Endothelial cell of umbilical vein (primary cell): Measurements from ENCODE around the gene BCL11B. TPM values are rescaled to one million over a fixed set of nuclear protein-coding genes. Genes with fewer than 3 reads are reported as not detected.

Experiments
- BruUV-seq: library from RNA; stranded (reverse); fragments of 400-500 nt; replicated peaks from 2 replicates; lab custom pipeline; 2021; lab: Mats Ljungman, UMichigan
- CTCF ChIA-PET: fragments of 300-600, 350-600 bp; sonication (Branson Sonifier 250); formaldehyde crosslinking; loops from one replicate; lab custom pipeline; 2021; ENCODE audit warnings: antibody characterized with exemption, inconsistent platforms; lab: Charles Lee
- POLR2A ChIA-PET: fragments of 300-600, 350-600 bp; sonication (Branson Sonifier 250); formaldehyde crosslinking; loops from one replicate; lab custom pipeline; 2021; ENCODE audit warnings: antibody characterized with exemption, inconsistent platforms; lab: Charles Lee
- DNase-seq: peaks from one replicate; pipeline ENCODE4 v3.0.0-alpha.2; 2011; ENCODE audit warnings: low read depth, low spot score
- FAIRE-seq: peaks from 2 replicates; lab custom pipeline; 2011; peaks lifted over from hg19 to GRCh38; lab: Jason Lieb, UNC
- H2AFZ ChIP-seq: 2 replicates; pipeline ENCODE4 v1.6.0; 2012; ENCODE audit warnings: low read depth, low read length, control low read depth, inconsistent platforms
- H3K27ac ChIP-seq: 2 replicates; pipeline ENCODE4 v1.5.1; 2011; ENCODE audit warnings: low read depth, mild to moderate bottlenecking, control low read depth, low read length, moderate library complexity; ENCODE audit not compliant: insufficient read depth
- H3K27me3 ChIP-seq, 2 experiments: 2 replicates each; pipeline versions ENCODE4 v1.6.0 to v1.6.1; 2011; ENCODE audit warnings: low read length in 2 of 2, mixed read lengths in 1 of 2; ENCODE audit not compliant: control insufficient read depth in 2 of 2, insufficient read depth in 2 of 2
- H3K36me3 ChIP-seq, 2 experiments: 2 replicates in 1 of 2; 3 replicates in 1 of 2; pipeline ENCODE4 v1.5.1; 2011; ENCODE audit warnings: low read length in 2 of 2, mild to moderate bottlenecking in 1 of 2, moderate library complexity in 1 of 2; ENCODE audit not compliant: control insufficient read depth in 2 of 2, insufficient read depth in 2 of 2; ENCODE audit errors: extremely low read depth in 1 of 2
- H3K4me1 ChIP-seq: 3 replicates; pipeline ENCODE4 v1.5.1; 2011; ENCODE audit warnings: mild to moderate bottlenecking, low read length; ENCODE audit not compliant: control insufficient read depth, insufficient read depth; ENCODE audit errors: extremely low read depth
- H3K4me2 ChIP-seq: 2 replicates; pipeline ENCODE4 v1.6.1; 2011; ENCODE audit warnings: low read length, control low read depth, mixed read lengths; ENCODE audit not compliant: insufficient read depth
- H3K4me3 ChIP-seq, 3 experiments: fragments of 200-600 bp in 1 of 3; sonication (generic), shearing (Covaris generic) in 1 of 3; replicated peaks in 1 of 3; 2 replicates each; pipeline ENCODE4 v1.5.1; 2011 to 2016; ENCODE audit warnings: control low read depth in 3 of 3, low read length in 3 of 3, mild to moderate bottlenecking in 2 of 3, inconsistent platforms in 1 of 3, low read depth in 1 of 3, moderate library complexity in 1 of 3; ENCODE audit not compliant: insufficient read depth in 1 of 3
- H3K79me2 ChIP-seq: 2 replicates; pipeline ENCODE4 v1.6.0; 2012; ENCODE audit warnings: low read length, inconsistent platforms; ENCODE audit not compliant: control insufficient read depth, insufficient read depth
- H3K9ac ChIP-seq: replicated peaks from 2 replicates; pipeline ENCODE3; 2011; ENCODE audit warnings: low read length, control low read depth; ENCODE audit not compliant: insufficient read depth; ENCODE audit errors: extremely low read depth
- H3K9me1 ChIP-seq: replicated peaks from 3 replicates; pipeline ENCODE4 v1.6.0; 2011; ENCODE audit warnings: mild to moderate bottlenecking, low read length; ENCODE audit not compliant: control insufficient read depth, insufficient read depth; ENCODE audit errors: extremely low read depth
- H3K9me3 ChIP-seq: replicated peaks from 2 replicates; pipeline ENCODE4 v1.5.1; 2012; ENCODE audit warnings: low read length, inconsistent platforms; ENCODE audit not compliant: control insufficient read depth, insufficient read depth
- H4K20me1 ChIP-seq: replicated peaks from 2 replicates; pipeline ENCODE3; 2011; ENCODE audit warnings: mild to moderate bottlenecking, low read length; ENCODE audit not compliant: control insufficient read depth, insufficient read depth; ENCODE audit errors: extremely low read depth
- CTCF ChIP-seq, 2 donors: IDR thresholded peaks; 1 replicate in 1 of 2; 2 replicates in 1 of 2; pipeline ENCODE4 v1.5.1; 2011; ENCODE audit warnings: low read length in 2 of 2, mild to moderate bottlenecking in 2 of 2, moderate library complexity in 2 of 2, control low read depth in 1 of 2, inconsistent platforms in 1 of 2, low read depth in 1 of 2; ENCODE audit not compliant: insufficient read depth in 1 of 2; ENCODE audit errors: extremely low read depth in 1 of 2
- EZH2 ChIP-seq: IDR thresholded peaks from 2 replicates; pipeline ENCODE4 v1.6.1; 2012; ENCODE audit warnings: borderline replicate concordance, low read depth, mild to moderate bottlenecking, moderate library complexity, low read length, inconsistent platforms; ENCODE audit not compliant: severe bottlenecking
- FOS ChIP-seq: IDR thresholded peaks from 2 replicates; pipeline ENCODE4 v1.6.1; 2011; ENCODE audit warnings: mild to moderate bottlenecking, low read length, moderate library complexity, borderline replicate concordance; ENCODE audit not compliant: insufficient read depth
- GATA2 ChIP-seq: IDR thresholded peaks from 2 replicates; pipeline ENCODE4 v1.7.0; 2011; ENCODE audit warnings: low read depth, mild to moderate bottlenecking, moderate library complexity, mixed read lengths, low read length; ENCODE audit not compliant: insufficient read length, insufficient read depth
- JUN ChIP-seq: IDR thresholded peaks from 2 replicates; pipeline ENCODE4 v1.6.1; 2011; ENCODE audit warnings: borderline replicate concordance, low read depth; ENCODE audit not compliant: insufficient read length, insufficient read depth
- MYC ChIP-seq: IDR thresholded peaks from one replicate; pipeline ENCODE4 v1.6.1; 2011; ENCODE audit warnings: mild to moderate bottlenecking, low read depth, low read length
- POLR2A ChIP-seq: IDR thresholded peaks from 2 replicates; pipeline ENCODE4 v1.6.1; 2012; ENCODE audit warnings: low read depth, mild to moderate bottlenecking, control low read depth, low read length
- POLR2AphosphoS5 ChIP-seq: IDR thresholded peaks from 2 replicates; pipeline ENCODE4 v1.6.1; 2012; ENCODE audit warnings: low read depth, mild to moderate bottlenecking, control low read depth, low read length, moderate library complexity; ENCODE audit not compliant: insufficient read depth
- dilution Hi-C: fragments of 300-500 bp; cut with MboI; formaldehyde crosslinking; loops from one replicate; pipeline ENCODE4 v1.15.0; 2019; ENCODE audit warnings: low sequenced_read_pairs; ENCODE audit not compliant: extremely low pct_ligation_motif_present
- intact Hi-C: fragments of 100-400 bp; cut with micrococcal nuclease; formaldehyde crosslinking; loops from one replicate; pipeline ENCODE4 v1.10.0; 2022
- polyA plus RNA-seq, 4 experiments: library from polyadenylated mRNA; depleted of rRNA in 3 of 4; stranded (reverse) in 3 of 4; unstranded in 1 of 4; fragments of >200 nt; gene quantifications; 2 replicates each; pipeline versions ENCODE4 v1.2.1 to v1.2.3, GENCODE V29; 2011 to 2012; ENCODE audit warnings: missing spikeins in 1 of 4
- total RNA-seq: library from RNA; stranded (reverse); gene quantifications from 2 replicates; pipeline ENCODE4 v1.2.3, GENCODE V29; 2021
- TF ChIP-seq, protein P1 (sequence below): IDR thresholded peaks from 2 replicates; pipeline ENCODE4 v1.6.1; 2011; ENCODE audit not compliant: insufficient read depth, insufficient read length

The BCL11B gene
- total and polyA plus RNA-seq, 2 donors (not counting 3 experiments of a cell fraction or from before 2014, with no cell fraction given), result 0.03 to 0.07 TPM

- no peak for FAIRE-seq
- dilution Hi-C loops, result no loop called here
- Histone ChIP-seq H3K4me2 (no peak overlapping the region), H3K36me3 (no peaks in the 10 kb centered on the region), H3K79me2 (no peaks in the 10 kb centered on the region), H3K9ac (no peak overlapping the region), H2AFZ (no peak overlapping the region), H4K20me1 (no peaks in the 10 kb centered on the region), H3K9me3 (no peaks in the 10 kb centered on the region), H3K27ac (no peak overlapping the region), H3K9me1 (no peaks in the 10 kb centered on the region), H3K4me3 (no peak overlapping the region), H3K4me1 (no peaks in the 10 kb centered on the region), H3K27me3 (no peaks in the 10 kb centered on the region)
- ChIA-PET POLR2A (no interaction called here), CTCF (no interaction called here)
- no TSS peak for BruUV-seq
- intact Hi-C loops, result no loop called here
- TF ChIP-seq, protein P1, sequence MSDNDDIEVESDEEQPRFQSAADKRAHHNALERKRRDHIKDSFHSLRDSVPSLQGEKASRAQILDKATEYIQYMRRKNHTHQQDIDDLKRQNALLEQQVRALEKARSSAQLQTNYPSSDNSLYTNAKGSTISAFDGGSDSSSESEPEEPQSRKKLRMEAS, result no peak
- TF ChIP-seq JUN (no peak), EZH2 (no peak), POLR2AphosphoS5 (no peak), GATA2 (no peak), CTCF (IDR thresholded peaks at IDR 0.05; ENCODE audit: extremely low read depth in 1 of 2, insufficient read depth in 1 of 2, low read depth in 1 of 2, low read length in 2 of 2) (no peak), FOS (no peak), MYC (no peak), POLR2A (no peak)
- no peak for DNase-seq
These were observed 15.4 kb upstream of the BCL11B start for GRCh38 chr14:99287269-99287942.
